Trophoblast cell (in vitro differentiated cells and primary cell): ENCODE results near the gene MTUS2.

ENCODE experiments used
- DNase-seq, 2 donors: peaks; one replicate each; pipeline ENCODE4 v3.0.0-alpha.2; 2016
- H2AFZ ChIP-seq: 2 replicates; pipeline ENCODE4 v1.6.1; 2013; ENCODE audit warnings: low read length, moderate library complexity, mild to moderate bottlenecking; ENCODE audit not compliant: insufficient read depth, poor library complexity
- H2AK5ac ChIP-seq: 2 replicates; pipeline ENCODE4 v1.6.1; 2013; ENCODE audit warnings: mild to moderate bottlenecking, low read length
- H2BK120ac ChIP-seq: 2 replicates; pipeline ENCODE4 v1.6.1; 2013; ENCODE audit warnings: low read length, mild to moderate bottlenecking, moderate library complexity; ENCODE audit not compliant: insufficient read depth, poor library complexity
- H2BK12ac ChIP-seq: 2 replicates; pipeline ENCODE4 v1.6.1; 2013; ENCODE audit warnings: mild to moderate bottlenecking, low read length, moderate library complexity
- H2BK5ac ChIP-seq: 2 replicates; pipeline ENCODE4 v1.6.1; 2013; ENCODE audit warnings: low read length, low read depth, moderate library complexity, mild to moderate bottlenecking; ENCODE audit not compliant: poor library complexity
- H3K14ac ChIP-seq: 2 replicates; pipeline ENCODE4 v1.6.1; 2013; ENCODE audit warnings: mild to moderate bottlenecking, low read length
- H3K18ac ChIP-seq: 2 replicates; pipeline ENCODE4 v1.6.1; 2013; ENCODE audit warnings: mild to moderate bottlenecking, low read length
- H3K23ac ChIP-seq: 2 replicates; pipeline ENCODE4 v1.6.1; 2013; ENCODE audit warnings: low read length
- H3K27ac ChIP-seq: 2 replicates; pipeline ENCODE4 v1.5.1; 2013; ENCODE audit warnings: low read depth, mild to moderate bottlenecking, inconsistent platforms, low read length, moderate library complexity
- H3K27me3 ChIP-seq: 2 replicates; pipeline ENCODE4 v1.6.1; 2013; ENCODE audit warnings: inconsistent platforms, mild to moderate bottlenecking, low read length, moderate library complexity; ENCODE audit not compliant: insufficient read depth
- H3K36me3 ChIP-seq, 2 experiments: 1 replicate in 1 of 2; 2 replicates in 1 of 2; pipeline ENCODE4 v1.6.1; 2013; ENCODE audit warnings: low read length in 2 of 2, mild to moderate bottlenecking in 2 of 2, moderate library complexity in 1 of 2; ENCODE audit not compliant: insufficient read depth in 2 of 2, control insufficient read depth in 1 of 2
- H3K4ac ChIP-seq: 2 replicates; pipeline ENCODE4 v1.6.1; 2013; ENCODE audit warnings: low read depth, mild to moderate bottlenecking, low read length, moderate library complexity
- H3K4me1 ChIP-seq, 2 experiments: 1 replicate in 1 of 2; 2 replicates in 1 of 2; pipeline ENCODE4 v1.6.1; 2013; ENCODE audit warnings: low read length in 2 of 2, mild to moderate bottlenecking in 2 of 2, moderate library complexity in 1 of 2; ENCODE audit not compliant: insufficient read depth in 2 of 2, control insufficient read depth in 1 of 2
- H3K4me2 ChIP-seq: 2 replicates; pipeline ENCODE4 v1.6.1; 2013; ENCODE audit warnings: inconsistent platforms, mild to moderate bottlenecking, low read length, moderate library complexity
- H3K4me3 ChIP-seq: 2 replicates; pipeline ENCODE4 v1.5.1; 2013; ENCODE audit warnings: mild to moderate bottlenecking, low read depth, low read length, inconsistent platforms
- H3K79me1 ChIP-seq: one replicate; pipeline ENCODE4 v1.6.1; 2013; ENCODE audit warnings: low read length
- H3K79me2 ChIP-seq: 2 replicates; pipeline ENCODE4 v1.6.1; 2013; ENCODE audit warnings: low read length, mild to moderate bottlenecking; ENCODE audit not compliant: control insufficient read depth, insufficient read depth, poor library complexity
- H3K9ac ChIP-seq: 2 replicates; pipeline ENCODE4 v1.6.1; 2013; ENCODE audit warnings: mild to moderate bottlenecking, low read length
- H3K9me3 ChIP-seq: 2 replicates; pipeline ENCODE4 v1.6.1; 2013; ENCODE audit warnings: low read depth, mild to moderate bottlenecking, control low read depth, inconsistent platforms, low read length; ENCODE audit not compliant: insufficient read depth
- H4K12ac ChIP-seq: 2 replicates; pipeline ENCODE4 v1.6.1; 2013; ENCODE audit warnings: low read depth, mild to moderate bottlenecking, low read length, moderate library complexity
- H4K8ac ChIP-seq: 2 replicates; pipeline ENCODE4 v1.6.1; 2013; ENCODE audit warnings: low read depth, mild to moderate bottlenecking, low read length, moderate library complexity
- H4K91ac ChIP-seq: one replicate; pipeline ENCODE4 v1.6.1; 2013; ENCODE audit warnings: low read depth, mild to moderate bottlenecking, low read length, moderate library complexity
- WGBS: extraction: QIAGEN DNeasy Blood & Tissue Kit; methylation state at CpG from one replicate; pipeline ENCODE4 v1.1.7; 2013; ENCODE audit warnings: missing lambda C conversion rate; ENCODE audit not compliant: insufficient read length, insufficient coverage; ENCODE audit errors: extremely low coverage; 5-methylcytosine and 5-hydroxymethylcytosine counted together

Gene MTUS2

DNA sequence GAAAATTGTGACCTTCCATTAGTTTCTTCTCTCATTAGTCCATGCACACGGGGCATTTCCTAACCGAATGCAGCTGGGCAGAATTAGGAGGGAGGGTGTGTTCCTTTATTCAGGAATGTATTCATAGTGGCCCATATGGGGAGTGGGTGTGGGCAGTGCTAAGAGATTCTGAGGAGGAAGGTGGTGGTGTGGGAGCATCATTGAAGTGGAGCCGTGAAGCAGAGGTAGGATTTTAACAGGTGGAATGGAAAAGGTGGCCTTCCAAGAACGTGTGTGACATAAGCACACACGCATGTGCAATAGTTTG, 134.2 kb downstream of the MTUS2 start:
- H4K12ac ChIP-seq: no peak overlapping the region
- H3K4me2 ChIP-seq: no peak overlapping the region
- H3K27me3 ChIP-seq: no peaks in the 10 kb centered on the region
- H3K9ac ChIP-seq: no peak overlapping the region
- no peaks in the 10 kb centered on the region for H3K36me3 ChIP-seq
- no peak overlapping the region for H3K4me3 ChIP-seq
- WGBS: no CpG with 5 or more reads among the region's 5 CpGs
- no peak overlapping the region for H2AFZ ChIP-seq
- H3K18ac ChIP-seq: no peak overlapping the region
- no peak overlapping the region for H4K91ac ChIP-seq
- no peaks in the 10 kb centered on the region for H3K4me1 ChIP-seq
- H2BK12ac ChIP-seq: no peak overlapping the region
- no peak overlapping the region for H3K27ac ChIP-seq
- no peaks in the 10 kb centered on the region for H3K79me1 ChIP-seq
- no peak overlapping the region for H2AK5ac ChIP-seq
- no peak overlapping the region for H3K23ac ChIP-seq
- H2BK5ac ChIP-seq: no peak overlapping the region
- no peak overlapping the region for H2BK120ac ChIP-seq
- DNase-seq: no peak
- H3K4ac ChIP-seq: no peak overlapping the region
- no peak overlapping the region for H3K14ac ChIP-seq
- no peak overlapping the region for H4K8ac ChIP-seq
- peaks cover 2% of the 10 kb centered on the region for H3K9me3 ChIP-seq
- H3K79me2 ChIP-seq: no peaks in the 10 kb centered on the region

DNA sequence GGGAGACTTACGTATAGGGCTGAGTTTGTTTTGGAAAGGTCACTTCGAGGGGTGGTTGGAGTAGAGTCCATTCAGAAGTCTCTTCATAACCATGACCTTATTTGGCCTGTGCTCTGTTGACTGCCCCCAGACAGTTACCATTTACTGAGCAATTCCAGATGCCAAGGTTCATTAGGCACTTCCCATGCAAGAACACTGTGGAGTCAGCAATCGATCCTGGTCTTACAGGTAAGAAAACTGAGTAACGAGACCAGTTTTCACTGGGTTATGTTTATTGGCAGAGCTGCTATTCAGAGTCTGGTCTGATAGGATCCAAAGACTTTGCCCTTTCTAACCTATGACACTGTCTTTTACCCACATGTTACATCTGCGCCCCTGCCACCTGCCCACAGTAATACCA, 134.7 kb downstream of the MTUS2 start:
- no peak for DNase-seq
- Histone ChIP-seq H3K14ac (no peak overlapping the region), H3K4ac (no peak overlapping the region), H2AK5ac (no peak overlapping the region), H3K4me3 (no peak overlapping the region), H3K27me3 (no peaks in the 10 kb centered on the region), H4K8ac (no peak overlapping the region), H3K9ac (no peak overlapping the region), H3K79me1 (no peaks in the 10 kb centered on the region), H3K4me1 (no peaks in the 10 kb centered on the region), H3K23ac (no peak overlapping the region), H4K91ac (no peak overlapping the region), H3K27ac (no peak overlapping the region), H3K18ac (no peak overlapping the region), H4K12ac (no peak overlapping the region), H2BK5ac (no peak overlapping the region), H2BK12ac (no peak overlapping the region), H2BK120ac (no peak overlapping the region), H3K36me3 (no peaks in the 10 kb centered on the region), H3K79me2 (no peaks in the 10 kb centered on the region), H3K9me3 (peaks cover 2% of the 10 kb centered on the region), H3K4me2 (no peak overlapping the region), H2AFZ (no peak overlapping the region)
- no CpG with 5 or more reads among the region's 5 CpGs for WGBS

DNA sequence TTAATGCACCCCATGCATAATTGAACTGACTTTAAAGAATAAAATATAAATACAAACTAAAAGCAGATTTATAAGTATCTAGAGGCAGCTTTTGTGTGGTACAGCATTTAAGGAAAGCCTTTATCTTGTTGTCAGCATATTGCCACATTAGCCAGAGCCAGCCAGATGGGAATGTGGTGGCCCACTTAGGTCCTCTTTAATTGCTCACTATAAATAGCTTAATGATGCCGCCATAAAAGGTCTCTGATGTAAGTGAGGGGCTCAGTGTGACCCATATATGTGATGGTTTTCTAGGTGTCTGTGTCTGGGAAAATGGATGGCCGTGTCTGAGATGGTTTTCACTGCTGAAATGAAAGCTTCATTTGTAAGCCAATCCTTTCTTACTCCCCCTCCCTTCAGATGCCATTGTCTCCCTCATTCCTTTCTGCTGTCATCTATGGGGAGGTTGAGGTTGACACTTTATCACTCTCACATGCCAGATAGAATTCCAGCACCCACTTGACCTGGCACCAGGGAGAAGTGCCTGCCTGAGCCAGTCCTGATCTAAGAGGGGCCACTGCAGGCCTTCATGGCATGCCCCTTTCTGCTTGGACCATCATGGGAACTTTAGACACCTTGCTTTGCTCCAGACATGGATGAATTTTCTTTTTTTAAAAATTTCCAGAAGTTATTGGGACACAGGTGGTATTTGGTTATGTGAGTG, 135.3 kb downstream of the MTUS2 start:
- Histone ChIP-seq H3K27ac (no peak overlapping the region), H3K23ac (no peak overlapping the region), H3K4ac (no peak overlapping the region), H3K27me3 (no peaks in the 10 kb centered on the region), H2BK120ac (no peak overlapping the region), H2AK5ac (no peak overlapping the region), H3K18ac (no peak overlapping the region), H2BK5ac (no peak overlapping the region), H3K4me1 (no peaks in the 10 kb centered on the region), H3K9ac (no peak overlapping the region), H3K4me3 (no peak overlapping the region), H2BK12ac (no peak overlapping the region), H4K12ac (no peak overlapping the region), H3K36me3 (no peaks in the 10 kb centered on the region), H3K14ac (no peak overlapping the region), H3K79me2 (no peaks in the 10 kb centered on the region), H4K91ac (no peak overlapping the region), H3K79me1 (no peaks in the 10 kb centered on the region), H3K9me3 (peaks cover 2% of the 10 kb centered on the region), H3K4me2 (no peak overlapping the region), H4K8ac (no peak overlapping the region), H2AFZ (no peak overlapping the region)
- no CpG with 5 or more reads among the region's 2 CpGs for WGBS
- no peak for DNase-seq

DNA sequence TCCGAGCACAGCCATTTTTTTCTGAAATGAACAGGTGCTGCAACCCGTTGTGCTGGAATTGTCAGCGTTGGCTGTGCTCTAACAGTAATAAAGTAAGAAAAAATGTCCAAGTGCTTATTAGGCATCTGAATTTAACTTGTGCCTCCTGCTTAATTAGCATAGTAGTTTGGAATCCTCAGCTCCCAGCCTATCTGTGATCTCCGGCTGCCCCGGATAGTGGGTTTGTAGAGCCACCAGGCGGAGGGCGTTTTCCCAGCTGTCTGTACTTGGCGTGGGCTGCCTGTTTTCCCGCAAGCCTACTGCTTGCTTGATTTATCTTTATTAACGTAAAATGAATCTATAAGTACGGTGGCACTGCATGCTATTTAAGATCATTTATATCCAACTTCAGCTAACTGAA, 137.9 kb downstream of the MTUS2 start:
- Histone ChIP-seq H2BK5ac (no peak overlapping the region), H3K18ac (no peak overlapping the region), H3K27me3 (no peaks in the 10 kb centered on the region), H3K4me2 (no peak overlapping the region), H3K36me3 (no peaks in the 10 kb centered on the region), H2AK5ac (no peak overlapping the region), H3K4ac (no peak overlapping the region), H3K4me1 (no peaks in the 10 kb centered on the region), H4K91ac (no peak overlapping the region), H3K4me3 (no peak overlapping the region), H3K79me2 (no peaks in the 10 kb centered on the region), H3K9ac (no peak overlapping the region), H2BK12ac (no peak overlapping the region), H2AFZ (no peak overlapping the region), H4K8ac (no peak overlapping the region), H3K27ac (no peak overlapping the region), H4K12ac (no peak overlapping the region), H3K9me3 (peaks cover 2% of the 10 kb centered on the region), H3K23ac (no peak overlapping the region), H2BK120ac (no peak overlapping the region), H3K79me1 (no peaks in the 10 kb centered on the region), H3K14ac (no peak overlapping the region)
- no peak for DNase-seq
- no CpG with 5 or more reads among the region's 11 CpGs for WGBS
